Left ventricle myocardium inferior (tissue), 1 donor: Measurements from ENCODE around the gene NRXN3. TPM values are rescaled to one million over a fixed set of nuclear protein-coding genes. Genes with fewer than 3 reads are reported as not detected.

Experiments
- DNase-seq: peaks from one replicate; pipeline ENCODE4 v3.0.0-alpha.2; 2020
- H3K27ac ChIP-seq: fragments of 200-600 bp; replicated peaks from 2 replicates; pipeline ENCODE4 v1.8.0; 2021
- H3K27me3 ChIP-seq: fragments of 200-600 bp; 2 replicates; pipeline ENCODE4 v1.8.0; 2021; ENCODE audit warnings: low read depth
- H3K36me3 ChIP-seq: fragments of 200-600 bp; 2 replicates; pipeline ENCODE4 v1.8.0; 2021
- H3K4me1 ChIP-seq: fragments of 200-600 bp; 2 replicates; pipeline ENCODE4 v1.8.0; 2021
- H3K4me3 ChIP-seq: fragments of 200-600 bp; 2 replicates; pipeline ENCODE4 v1.8.0; 2021; ENCODE audit warnings: mild to moderate bottlenecking, moderate library complexity
- H3K9me3 ChIP-seq: fragments of 200-600 bp; replicated peaks from 2 replicates; pipeline ENCODE4 v1.8.0; 2021
- intact Hi-C: fragments of 100-400 bp; cut with micrococcal nuclease; formaldehyde crosslinking; loops from one replicate; pipeline ENCODE4 v1.11.0; 2022
- total RNA-seq: library from RNA; stranded (reverse); fragmentation: NEBNext Ultra II Directional; extraction: Animal tissue kit (Norgen Biotek cat#: 25700); gene quantifications from one replicate; pipeline ENCODE4 v1.2.1, GENCODE V29; 2021
- TF ChIP-seq, protein P1 (sequence below): fragments of 200-600 bp; IDR thresholded peaks from 2 replicates; pipeline ENCODE4 v1.8.0; 2021; ENCODE audit warnings: antibody characterized with exemption, mild to moderate bottlenecking, borderline replicate concordance
- donor health status: DM: no; HTN: yes; CAD: no; lungs with severe emphysema.

Gene NRXN3
- total RNA-seq, 1 donor from 2014 or later: 1.2 TPM

DNA sequence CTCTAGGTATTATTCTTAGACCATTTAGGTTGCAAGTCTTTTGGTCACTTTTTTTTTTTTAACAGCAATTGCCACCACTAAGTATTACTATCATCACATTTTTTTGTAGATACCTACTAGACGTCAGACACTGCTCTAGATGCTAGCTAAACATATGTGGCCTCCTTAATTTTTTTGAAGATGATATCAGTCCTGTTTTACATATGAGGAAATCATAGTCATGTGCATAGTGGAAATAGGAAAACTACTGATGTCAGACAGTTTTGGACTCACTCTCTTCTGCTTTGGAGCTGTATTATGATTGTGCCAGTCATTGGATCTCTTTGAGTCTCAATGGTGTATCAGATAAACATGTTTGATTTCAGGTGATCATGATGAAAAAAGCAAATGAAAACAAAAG, 1736.8 kb downstream of the NRXN3 start:
- Histone ChIP-seq H3K9me3 (no peaks in the 10 kb centered on the region), H3K36me3 (no peaks in the 10 kb centered on the region), H3K4me1 (no peaks in the 10 kb centered on the region), H3K27me3 (no peaks in the 10 kb centered on the region), H3K4me3 (no peak overlapping the region), H3K27ac (no peak overlapping the region)
- DNase-seq: no peak
- intact Hi-C loops: no loop called here
- TF ChIP-seq, protein P1, sequence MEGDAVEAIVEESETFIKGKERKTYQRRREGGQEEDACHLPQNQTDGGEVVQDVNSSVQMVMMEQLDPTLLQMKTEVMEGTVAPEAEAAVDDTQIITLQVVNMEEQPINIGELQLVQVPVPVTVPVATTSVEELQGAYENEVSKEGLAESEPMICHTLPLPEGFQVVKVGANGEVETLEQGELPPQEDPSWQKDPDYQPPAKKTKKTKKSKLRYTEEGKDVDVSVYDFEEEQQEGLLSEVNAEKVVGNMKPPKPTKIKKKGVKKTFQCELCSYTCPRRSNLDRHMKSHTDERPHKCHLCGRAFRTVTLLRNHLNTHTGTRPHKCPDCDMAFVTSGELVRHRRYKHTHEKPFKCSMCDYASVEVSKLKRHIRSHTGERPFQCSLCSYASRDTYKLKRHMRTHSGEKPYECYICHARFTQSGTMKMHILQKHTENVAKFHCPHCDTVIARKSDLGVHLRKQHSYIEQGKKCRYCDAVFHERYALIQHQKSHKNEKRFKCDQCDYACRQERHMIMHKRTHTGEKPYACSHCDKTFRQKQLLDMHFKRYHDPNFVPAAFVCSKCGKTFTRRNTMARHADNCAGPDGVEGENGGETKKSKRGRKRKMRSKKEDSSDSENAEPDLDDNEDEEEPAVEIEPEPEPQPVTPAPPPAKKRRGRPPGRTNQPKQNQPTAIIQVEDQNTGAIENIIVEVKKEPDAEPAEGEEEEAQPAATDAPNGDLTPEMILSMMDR: no peak

DNA sequence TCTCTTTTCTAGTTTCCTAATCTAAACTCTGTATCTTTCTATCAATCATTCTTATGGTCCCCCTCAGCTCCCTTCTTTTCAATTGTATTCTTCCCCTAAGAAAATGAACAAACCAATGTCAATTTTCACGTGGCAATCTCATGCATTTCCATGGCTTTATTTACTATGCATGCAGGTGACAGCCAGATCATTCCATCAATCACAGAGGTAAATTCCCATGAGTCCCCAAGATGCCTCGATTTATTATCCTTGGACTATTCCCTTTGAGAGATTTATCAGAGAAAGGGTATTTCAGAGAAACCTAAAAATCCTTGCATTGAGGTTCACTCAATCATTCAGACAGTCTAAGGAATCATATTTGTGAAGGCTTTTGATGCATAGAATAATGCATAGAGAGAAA, 1739.9 kb downstream of the NRXN3 start:
- Histone ChIP-seq H3K27ac (no peak overlapping the region), H3K4me1 (no peaks in the 10 kb centered on the region), H3K4me3 (no peak overlapping the region), H3K9me3 (peaks cover 13% of the 10 kb centered on the region), H3K36me3 (no peaks in the 10 kb centered on the region), H3K27me3 (no peaks in the 10 kb centered on the region)
- DNase-seq: no peak
- TF ChIP-seq, protein P1: no peak
- intact Hi-C loops: no loop called here

DNA sequence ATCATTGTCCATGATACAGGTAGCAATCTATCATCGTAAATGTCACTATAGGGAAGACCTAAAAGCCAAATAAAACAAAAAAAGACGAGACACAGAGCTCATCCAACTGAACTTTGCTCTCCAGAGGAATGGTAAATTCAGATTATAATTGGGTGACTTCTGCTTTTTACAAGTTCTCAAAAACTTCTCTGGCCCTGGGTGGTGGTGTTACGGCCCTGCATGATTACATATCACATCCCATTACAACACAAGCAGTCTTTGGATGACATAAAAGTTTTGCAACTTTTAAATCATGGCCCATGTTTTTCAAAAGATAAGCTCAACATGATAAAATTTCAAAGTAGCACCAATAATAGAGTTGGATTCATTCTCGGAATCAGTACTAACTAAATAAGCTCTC, 1741.6 kb downstream of the NRXN3 start:
- no peak for DNase-seq
- intact Hi-C loops: no loop called here

DNA sequence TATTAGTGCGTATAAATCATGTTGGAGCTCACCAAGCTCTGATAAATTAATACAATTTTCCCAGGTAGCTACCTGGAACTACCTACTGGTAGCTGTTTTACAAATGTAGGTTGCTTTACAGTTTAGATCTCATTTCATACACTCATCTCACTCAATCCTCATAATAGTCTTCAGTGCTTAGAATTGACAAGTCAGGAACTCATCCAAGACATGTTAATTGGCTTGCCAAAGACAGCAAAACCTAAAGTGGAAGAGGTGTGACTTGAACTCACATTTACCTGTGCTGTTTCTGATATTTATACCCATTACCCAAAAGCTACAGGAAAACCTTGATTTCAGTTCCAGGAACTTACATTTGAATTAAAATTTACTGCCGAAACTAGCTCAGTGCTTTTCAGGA, 1744.4 kb downstream of the NRXN3 start:
- H3K27me3 ChIP-seq: no peaks in the 10 kb centered on the region
- H3K4me3 ChIP-seq: no peak overlapping the region
- TF ChIP-seq, protein P1: no peak
- no peak overlapping the region for H3K27ac ChIP-seq
- H3K9me3 ChIP-seq: peaks cover 33% of the 10 kb centered on the region
- intact Hi-C loops: no loop called here
- no peaks in the 10 kb centered on the region for H3K4me1 ChIP-seq
- no peaks in the 10 kb centered on the region for H3K36me3 ChIP-seq
- DNase-seq: no peak

More for the DNA sequence above, 1741.6 kb downstream of the NRXN3 start:
- TF ChIP-seq, protein P1: no peak
- Histone ChIP-seq H3K36me3 (no peaks in the 10 kb centered on the region), H3K9me3 (peaks cover 13% of the 10 kb centered on the region), H3K4me3 (no peak overlapping the region), H3K27me3 (no peaks in the 10 kb centered on the region), H3K27ac (no peak overlapping the region), H3K4me1 (no peaks in the 10 kb centered on the region)

DNA sequence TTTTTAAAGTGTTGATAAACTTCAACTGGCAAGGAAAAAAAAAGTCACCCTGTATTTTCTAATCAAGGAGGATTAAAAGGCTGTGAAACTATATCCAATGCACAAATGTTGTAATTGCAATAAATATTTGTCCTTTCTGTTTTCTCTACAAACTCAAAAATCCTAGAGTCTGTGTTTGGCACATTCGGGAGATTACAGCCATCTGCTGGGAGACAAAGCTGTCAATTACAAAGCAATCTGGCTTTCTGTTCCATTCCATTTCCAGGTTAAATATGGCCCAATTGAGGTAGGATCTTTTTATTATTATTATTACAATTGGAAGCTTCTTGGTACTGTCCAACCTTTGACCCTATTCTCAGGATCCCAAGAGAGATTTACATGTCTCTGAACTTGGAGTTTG, 1745.2 kb downstream of the NRXN3 start:
- H3K4me3 ChIP-seq: no peak overlapping the region
- no peaks in the 10 kb centered on the region for H3K4me1 ChIP-seq
- no peak for DNase-seq
- intact Hi-C loops: no loop called here
- no peak overlapping the region for H3K27ac ChIP-seq
- no peaks in the 10 kb centered on the region for H3K36me3 ChIP-seq
- H3K27me3 ChIP-seq: no peaks in the 10 kb centered on the region
- TF ChIP-seq, protein P1: no peak
- peaks cover 36% of the 10 kb centered on the region for H3K9me3 ChIP-seq

DNA sequence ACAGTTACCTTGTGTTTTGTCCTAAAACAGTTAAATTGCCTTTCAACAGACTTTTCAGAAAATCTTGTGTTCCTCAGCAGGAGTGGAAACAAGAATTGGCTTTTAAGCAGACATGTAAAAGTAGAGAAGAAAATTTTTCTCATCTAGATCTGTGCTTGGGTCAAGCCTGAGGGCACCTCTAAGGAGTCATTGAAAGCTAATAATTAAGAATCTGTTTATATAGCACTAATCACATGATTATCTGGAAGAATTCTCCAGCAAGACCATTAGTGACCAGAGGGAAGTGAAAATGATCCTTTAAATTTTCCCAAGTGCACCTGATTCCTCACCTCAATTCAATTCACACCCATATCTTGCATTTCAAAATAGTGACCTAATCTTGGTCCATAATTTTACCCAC, 1746.1 kb downstream of the NRXN3 start:
- intact Hi-C loops: no loop called here
- H3K36me3 ChIP-seq: no peaks in the 10 kb centered on the region
- H3K4me3 ChIP-seq: no peak overlapping the region
- peaks cover 38% of the 10 kb centered on the region for H3K9me3 ChIP-seq
- H3K27me3 ChIP-seq: no peaks in the 10 kb centered on the region
- no peak overlapping the region for H3K27ac ChIP-seq
- TF ChIP-seq, protein P1: no peak
- no peak for DNase-seq
- no peaks in the 10 kb centered on the region for H3K4me1 ChIP-seq
